ENCODE measurements around the gene DTWD2. TPM values are rescaled to one million over a fixed set of nuclear protein-coding genes. Genes with fewer than 3 reads are reported as not detected.

Gene DTWD2
- total RNA-seq, 4 donors from 2014 or later: 1.5 to 42.1 (median 15.9) TPM

GRCh38 chr5:118844351-118844750 is 144.0 kb downstream of the DTWD2 start:
- Histone ChIP-seq H3K4me1 (no peaks in the 10 kb centered on the region), H3K9me3 (no peaks in the 10 kb centered on the region), H3K4me3 (no peak overlapping the region), H3K27ac (no peak overlapping the region), H3K36me3 (no peaks in the 10 kb centered on the region), H3K27me3 (no peaks in the 10 kb centered on the region)
- no peak for DNase-seq
- intact Hi-C loops (cut with DNase I; ENCODE audit: low total_unique reads): no loop called here
- TF ChIP-seq POLR2A (IDR thresholded peaks at IDR 0.05) (no peak), CTCF (IDR thresholded peaks at IDR 0.05) (no peak)

GRCh38 chr5:118834710-118835109 is 153.6 kb downstream of the DTWD2 start:
- Histone ChIP-seq H3K4me3 (no peak overlapping the region), H3K36me3 (no peaks in the 10 kb centered on the region), H3K27ac (no peak overlapping the region), H3K27me3 (no peaks in the 10 kb centered on the region), H3K4me1 (no peaks in the 10 kb centered on the region), H3K9me3 (no peaks in the 10 kb centered on the region)
- no peak for TF ChIP-seq POLR2A (IDR thresholded peaks at IDR 0.05)
- no peak for TF ChIP-seq CTCF (IDR thresholded peaks at IDR 0.05)
- intact Hi-C loops (cut with DNase I; ENCODE audit: low total_unique reads): no loop called here
- DNase-seq: no peak

- DNase-seq: no peak
- Histone ChIP-seq H3K4me1 (no peaks in the 10 kb centered on the region), H3K36me3 (no peaks in the 10 kb centered on the region), H3K9me3 (no peaks in the 10 kb centered on the region), H3K27me3 (no peaks in the 10 kb centered on the region), H3K4me3 (no peak overlapping the region), H3K27ac (no peak overlapping the region)
- TF ChIP-seq CTCF (IDR thresholded peaks at IDR 0.05) (no peak), POLR2A (IDR thresholded peaks at IDR 0.05) (no peak)
- intact Hi-C loops (cut with DNase I; ENCODE audit: low total_unique reads): no loop called here
These were observed 155.4 kb downstream of the DTWD2 start for GRCh38 chr5:118832974-118833373.

GRCh38 chr5:118825226-118825625 is 163.1 kb downstream of the DTWD2 start:
- intact Hi-C loops (cut with DNase I; ENCODE audit: low total_unique reads): no loop called here
- no peaks in the 10 kb centered on the region for H3K27me3 ChIP-seq

GRCh38 chr5:118818604-118819003 is 169.7 kb downstream of the DTWD2 start:
- intact Hi-C loops (cut with DNase I; ENCODE audit: low total_unique reads): no loop called here

More at GRCh38 chr5:118825226-118825625, 163.1 kb downstream of the DTWD2 start:
- no peak for DNase-seq
- no peaks in the 10 kb centered on the region for H3K9me3 ChIP-seq
- no peaks in the 10 kb centered on the region for H3K36me3 ChIP-seq
- no peaks in the 10 kb centered on the region for H3K4me1 ChIP-seq
- no peak overlapping the region for H3K27ac ChIP-seq
- no peak overlapping the region for H3K4me3 ChIP-seq
- no peak for TF ChIP-seq CTCF (IDR thresholded peaks at IDR 0.05)
- no peak for TF ChIP-seq POLR2A (IDR thresholded peaks at IDR 0.05)

More at GRCh38 chr5:118818604-118819003, 169.7 kb downstream of the DTWD2 start:
- Histone ChIP-seq H3K4me1 (no peaks in the 10 kb centered on the region), H3K36me3 (no peaks in the 10 kb centered on the region), H3K4me3 (no peak overlapping the region), H3K27ac (no peak overlapping the region), H3K27me3 (no peaks in the 10 kb centered on the region), H3K9me3 (no peaks in the 10 kb centered on the region)
- TF ChIP-seq CTCF (IDR thresholded peaks at IDR 0.05): no peak
- TF ChIP-seq POLR2A (IDR thresholded peaks at IDR 0.05): no peak
- DNase-seq: no peak

Measured in uterus (tissue), 4 donors.